Esophagus muscularis mucosa (tissue), 4 donors: ENCODE data around the gene CMYA5. TPM values are rescaled to one million over a fixed set of nuclear protein-coding genes. Genes with fewer than 3 reads are reported as not detected.

ENCODE experiments used
- DNase-seq: peaks from one replicate; pipeline ENCODE4 v3.0.0-alpha.2; 2017; ENCODE audit errors: extremely low spot score
- H3K27ac ChIP-seq, 4 donors: fragments of 200-600 bp; sonication (generic); replicated peaks in 1 of 4; 1 replicate in 3 of 4; 2 replicates in 1 of 4; pipeline ENCODE4 v1.5.1; 2016 to 2019; ENCODE audit warnings: mild to moderate bottlenecking in 1 of 4
- H3K27me3 ChIP-seq, 4 donors: fragments of 200-600 bp; sonication (generic); one replicate each; pipeline versions ENCODE4 v1.5.1 to v1.6.0; 2016 to 2019
- H3K36me3 ChIP-seq, 4 donors: fragments of 200-600 bp; sonication (generic); one replicate each; pipeline ENCODE4 v1.5.1; 2016 to 2019
- H3K4me1 ChIP-seq, 4 donors: fragments of 200-600 bp; sonication (generic); one replicate each; pipeline ENCODE4 v1.5.1; 2016 to 2019
- H3K4me3 ChIP-seq, 4 donors: fragments of 200-600 bp; sonication (generic); 1 replicate in 2 of 4; 2 replicates in 2 of 4; pipeline ENCODE4 v1.5.1; 2016 to 2019; ENCODE audit warnings: mild to moderate bottlenecking in 4 of 4, moderate library complexity in 1 of 4
- H3K9me3 ChIP-seq, 4 donors: fragments of 200-600 bp; sonication (generic); 1 replicate in 3 of 4; 2 replicates in 1 of 4; pipeline ENCODE4 v1.5.1; 2016 to 2019
- CTCF ChIP-seq, 3 experiments: fragments of 200-600 bp in 2 of 3; fragments of 450-650 bp in 1 of 3; sonication (generic) in 2 of 3; IDR thresholded peaks; one replicate each; pipeline ENCODE4 v1.5.1; 2017 to 2019; ENCODE audit warnings: antibody characterized with exemption in 3 of 3, mild to moderate bottlenecking in 2 of 3, moderate library complexity in 1 of 3
- EP300 ChIP-seq: sonication (generic); formaldehyde crosslinking; IDR thresholded peaks from one replicate; pipeline ENCODE4 v1.6.1; 2017; ENCODE audit warnings: antibody characterized with exemption
- POLR2A ChIP-seq: fragments of 450-650 bp; IDR thresholded peaks from one replicate; pipeline ENCODE4 v1.6.1; 2017; ENCODE audit warnings: antibody characterized with exemption, moderate library complexity, mild to moderate bottlenecking, low read depth
- POLR2AphosphoS5 ChIP-seq, 2 donors: sonication (generic); formaldehyde crosslinking; IDR thresholded peaks; one replicate each; pipeline ENCODE4 v1.6.1; 2017; ENCODE audit warnings: antibody characterized with exemption in 2 of 2
- WGBS: methylation state at CpG from one replicate; pipeline ENCODE4 v1.1.5; 2018; 5-methylcytosine and 5-hydroxymethylcytosine counted together
- intact Hi-C: fragments of 100-400 bp; cut with DNase I; formaldehyde crosslinking; loops from one replicate; pipeline ENCODE4 v1.15.1; 2023
- total RNA-seq, 4 donors: library from RNA; depleted of rRNA; stranded (reverse); fragments of >200 nt; gene quantifications; one replicate each; pipeline versions ENCODE4 v1.1.0 to v1.2.1, GENCODE V29; 2016

CMYA5 gene
- total RNA-seq, 4 donors from 2014 or later: 4.2 to 8.4 (median 4.9) TPM

DNA sequence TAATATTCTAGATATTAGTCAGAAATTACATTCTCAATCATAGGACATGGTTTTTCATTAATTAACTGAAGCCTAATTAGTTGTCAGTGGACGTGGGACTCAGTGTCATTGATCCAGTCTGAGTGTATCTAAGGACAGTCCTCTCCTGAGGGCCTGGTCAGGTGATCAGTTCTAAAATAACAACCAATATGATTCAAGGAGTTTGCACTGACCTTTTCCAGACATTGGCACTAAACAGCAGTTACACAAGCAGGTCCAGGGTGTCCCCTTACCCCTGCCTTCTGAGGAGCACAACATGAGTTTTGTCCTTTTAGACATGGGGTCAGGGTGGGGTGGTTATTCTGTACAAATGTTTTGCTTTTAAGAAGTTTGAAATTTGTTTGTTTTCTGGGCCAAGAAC lies 97.8 kb downstream of the CMYA5 start:
- WGBS: 79% methylated on average over 1 of the region's 1 CpG
- DNase-seq: no peak
- H3K27me3 ChIP-seq: no peaks in the 10 kb centered on the region
- H3K4me3 ChIP-seq: no peak overlapping the region
- no peak overlapping the region for H3K27ac ChIP-seq
- no peak for TF ChIP-seq POLR2AphosphoS5 (IDR thresholded peaks at IDR 0.05)
- no peak for TF ChIP-seq CTCF (IDR thresholded peaks at IDR 0.05)
- TF ChIP-seq EP300: no peak
- no peak for TF ChIP-seq POLR2A
- peaks cover 0 to 45% (median 10%) of the 10 kb centered on the region in 4 donors for H3K36me3 ChIP-seq
- H3K9me3 ChIP-seq: no peaks in the 10 kb centered on the region
- peaks cover 0 to 9% (median 0%) of the 10 kb centered on the region in 4 donors for H3K4me1 ChIP-seq
- intact Hi-C loops: no loop called here

- TF ChIP-seq POLR2AphosphoS5 (IDR thresholded peaks at IDR 0.05): no peak
- Histone ChIP-seq H3K27ac (no peak overlapping the region), H3K36me3 (peaks cover 0 to 70% (median 19%) of the 10 kb centered on the region in 4 donors), H3K4me3 (no peak overlapping the region), H3K9me3 (no peaks in the 10 kb centered on the region), H3K27me3 (no peaks in the 10 kb centered on the region), H3K4me1 (peaks cover 0 to 8% (median 0%) of the 10 kb centered on the region in 4 donors)
- DNase-seq: no peak
- WGBS: 86% methylated on average over 3 of the region's 3 CpGs
- intact Hi-C loops: no loop called here
Observed at GRCh38 chr5:79791843-79792242, 102.2 kb downstream of the CMYA5 start.

DNA sequence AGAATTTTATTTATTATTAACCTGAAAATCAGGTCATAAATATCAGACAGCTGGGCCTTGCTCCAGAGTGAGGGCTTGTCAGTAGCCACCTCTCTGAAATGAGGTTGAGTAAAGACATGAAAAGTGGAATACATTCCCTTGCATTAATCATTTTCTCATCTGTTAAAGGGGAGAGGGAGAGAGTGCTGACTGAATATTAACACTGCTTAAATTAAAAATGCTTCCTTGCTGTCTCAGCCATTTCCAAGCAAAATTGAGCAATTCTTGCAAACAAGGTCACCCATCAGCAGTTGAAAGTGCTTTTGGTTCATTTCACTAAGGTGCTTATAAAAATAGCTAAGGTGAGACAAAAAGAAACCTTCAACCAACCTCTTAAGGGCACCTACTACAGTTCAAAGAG lies 102.8 kb downstream of the CMYA5 start:
- Histone ChIP-seq H3K27ac (no peak overlapping the region), H3K27me3 (no peaks in the 10 kb centered on the region), H3K36me3 (peaks cover 0 to 71% (median 19%) of the 10 kb centered on the region in 4 donors), H3K4me1 (peaks cover 0 to 8% (median 0%) of the 10 kb centered on the region in 4 donors), H3K4me3 (no peak overlapping the region), H3K9me3 (no peaks in the 10 kb centered on the region)
- intact Hi-C loops: no loop called here
- DNase-seq: no peak
- TF ChIP-seq CTCF (IDR thresholded peaks at IDR 0.05): no peak
- TF ChIP-seq POLR2A: no peak
- TF ChIP-seq EP300: no peak
- no peak for TF ChIP-seq POLR2AphosphoS5 (IDR thresholded peaks at IDR 0.05)

DNA sequence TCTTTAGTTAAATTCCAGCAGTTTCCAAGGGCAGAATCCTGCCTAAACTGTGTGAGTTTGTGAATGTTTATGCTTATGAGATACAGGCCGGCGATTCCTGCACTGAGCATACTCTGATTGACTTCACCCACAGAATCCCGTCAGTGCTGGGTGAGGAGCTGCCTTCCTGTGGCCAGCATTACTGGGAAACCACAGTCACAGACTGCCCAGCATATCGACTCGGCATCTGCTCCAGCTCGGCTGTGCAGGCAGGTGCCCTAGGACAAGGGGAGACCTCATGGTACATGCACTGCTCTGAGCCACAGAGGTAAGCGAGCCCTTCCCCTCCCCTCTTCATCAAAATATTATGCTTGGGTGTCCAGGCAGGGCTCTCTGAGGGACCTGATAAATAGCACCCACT lies 103.7 kb downstream of the CMYA5 start:
- intact Hi-C loops: no loop called here
- H3K9me3 ChIP-seq: no peaks in the 10 kb centered on the region
- no peak overlapping the region for H3K27ac ChIP-seq
- no peaks in the 10 kb centered on the region for H3K27me3 ChIP-seq
- DNase-seq: peak; percentile 82
- WGBS: 93% methylated on average over 3 of the region's 7 CpGs
- TF ChIP-seq EP300 (no peak), POLR2AphosphoS5 (IDR thresholded peaks at IDR 0.05) (no peak), CTCF (IDR thresholded peaks at IDR 0.05) (no peak), POLR2A (no peak)
- peaks cover 0 to 8% (median 0%) of the 10 kb centered on the region in 4 donors for H3K4me1 ChIP-seq
- peaks cover 0 to 78% (median 22%) of the 10 kb centered on the region in 4 donors for H3K36me3 ChIP-seq
- H3K4me3 ChIP-seq: no peak overlapping the region

DNA sequence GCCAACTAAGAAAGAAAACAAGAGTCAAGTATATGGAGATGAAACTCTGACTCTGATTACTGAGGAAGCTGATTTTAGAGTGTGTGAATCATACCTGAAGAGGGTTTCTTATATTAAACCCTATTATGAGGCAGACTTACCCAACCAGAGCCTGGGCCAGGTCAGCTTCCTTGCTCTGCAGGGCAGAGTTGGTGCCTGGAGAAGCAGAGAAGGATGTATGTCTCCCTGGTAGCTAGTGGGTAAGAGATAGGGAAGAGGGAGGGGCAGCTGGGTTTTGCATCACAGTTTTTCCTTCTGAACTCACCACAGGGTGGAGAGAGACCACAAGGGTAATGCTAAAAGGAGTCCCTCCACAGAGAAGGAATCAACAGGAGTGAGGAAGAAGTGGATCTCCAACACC lies 104.1 kb downstream of the CMYA5 start:
- intact Hi-C loops: no loop called here
- H3K27me3 ChIP-seq: no peaks in the 10 kb centered on the region
- peak; percentile 89 for DNase-seq
- no peak for TF ChIP-seq POLR2AphosphoS5 (IDR thresholded peaks at IDR 0.05)
- TF ChIP-seq CTCF (IDR thresholded peaks at IDR 0.05): no peak
- TF ChIP-seq EP300: no peak
- no peak for TF ChIP-seq POLR2A
- H3K27ac ChIP-seq: no peak overlapping the region
- no peaks in the 10 kb centered on the region for H3K9me3 ChIP-seq
- H3K4me1 ChIP-seq: peaks cover 0 to 8% (median 0%) of the 10 kb centered on the region in 4 donors
- H3K4me3 ChIP-seq: no peak overlapping the region
- peaks cover 0 to 74% (median 22%) of the 10 kb centered on the region in 4 donors for H3K36me3 ChIP-seq
